Measurements from ENCODE around the gene FOXF2. TPM values are rescaled to one million over a fixed set of nuclear protein-coding genes. Genes with fewer than 3 reads are reported as not detected.

Gene FOXF2
- total RNA-seq, 1 donor from 2014 or later: not detected

DNA sequence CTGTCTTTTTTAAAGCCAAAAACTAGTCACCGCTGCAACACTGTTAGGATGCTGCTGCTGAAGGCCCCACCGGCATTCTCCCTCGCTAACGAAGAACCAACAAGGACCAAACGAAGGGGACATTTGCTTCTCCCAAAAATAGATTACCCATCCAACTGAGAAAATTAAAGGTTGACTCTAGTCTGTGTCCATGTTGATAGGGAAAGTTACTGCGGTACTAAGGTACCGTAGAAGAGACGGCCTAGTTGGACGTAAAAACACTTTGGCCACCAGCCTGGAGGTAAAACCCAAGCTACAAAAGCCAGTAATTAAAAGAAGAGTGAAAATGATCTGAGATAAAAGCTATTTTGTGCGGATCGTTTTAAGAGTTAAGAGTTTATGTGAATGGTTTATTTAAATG is 11.8 kb upstream of the FOXF2 start:
- intact Hi-C loops (cut with micrococcal nuclease): no loop called here
- no peak for DNase-seq

DNA sequence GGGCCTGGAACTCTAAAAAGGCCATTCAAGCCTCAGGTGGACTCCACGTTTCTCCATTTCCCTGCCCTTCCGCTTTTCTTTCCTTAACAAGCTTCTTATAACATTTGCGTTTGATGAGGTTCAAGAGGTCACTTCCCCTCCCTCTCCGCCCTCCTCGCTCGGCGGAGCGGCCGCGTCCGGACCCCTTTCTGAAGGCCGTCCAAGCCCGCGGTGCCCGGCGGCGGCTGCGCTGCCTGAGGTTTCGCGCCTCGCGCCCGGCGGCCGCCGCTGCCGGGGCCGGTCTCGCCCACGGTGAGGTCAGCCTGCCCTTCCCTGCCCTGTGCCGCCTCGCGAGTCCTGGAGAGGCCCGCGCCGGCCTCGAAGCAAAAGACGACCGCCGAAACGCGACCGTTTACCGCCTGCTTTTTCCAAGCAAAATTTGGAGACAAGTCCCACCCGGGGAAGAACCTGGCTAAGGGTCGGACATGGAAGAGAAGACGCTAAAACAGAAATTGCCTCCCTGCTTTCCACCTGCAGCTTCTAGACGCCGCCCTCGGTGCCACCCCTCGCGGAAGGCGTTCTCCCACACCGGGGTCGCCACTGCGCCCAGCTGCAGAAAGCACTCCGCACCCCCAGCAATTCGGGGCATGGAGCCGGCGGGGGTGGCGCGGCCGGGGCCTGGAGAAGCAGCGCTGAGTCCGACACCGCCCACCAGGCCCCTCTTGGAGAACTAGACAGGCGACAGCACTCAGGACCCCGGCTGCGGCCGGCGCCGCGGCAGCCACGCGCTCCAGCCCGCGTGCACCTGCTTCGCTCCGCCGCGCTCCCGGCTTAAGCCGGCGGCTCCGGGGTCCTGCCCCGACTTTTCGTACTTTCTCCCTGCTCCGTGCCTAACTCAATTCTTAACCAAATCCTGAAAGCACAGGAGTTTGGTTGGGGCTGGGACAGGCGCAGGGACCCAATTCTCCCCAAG is 11.0 kb upstream of the FOXF2 start:
- no peak for ATAC-seq
- DNase-seq: no peak
- intact Hi-C loops (cut with micrococcal nuclease): no loop called here

More for the DNA sequence above, 11.8 kb upstream of the FOXF2 start:
- ATAC-seq: no peak

DNA sequence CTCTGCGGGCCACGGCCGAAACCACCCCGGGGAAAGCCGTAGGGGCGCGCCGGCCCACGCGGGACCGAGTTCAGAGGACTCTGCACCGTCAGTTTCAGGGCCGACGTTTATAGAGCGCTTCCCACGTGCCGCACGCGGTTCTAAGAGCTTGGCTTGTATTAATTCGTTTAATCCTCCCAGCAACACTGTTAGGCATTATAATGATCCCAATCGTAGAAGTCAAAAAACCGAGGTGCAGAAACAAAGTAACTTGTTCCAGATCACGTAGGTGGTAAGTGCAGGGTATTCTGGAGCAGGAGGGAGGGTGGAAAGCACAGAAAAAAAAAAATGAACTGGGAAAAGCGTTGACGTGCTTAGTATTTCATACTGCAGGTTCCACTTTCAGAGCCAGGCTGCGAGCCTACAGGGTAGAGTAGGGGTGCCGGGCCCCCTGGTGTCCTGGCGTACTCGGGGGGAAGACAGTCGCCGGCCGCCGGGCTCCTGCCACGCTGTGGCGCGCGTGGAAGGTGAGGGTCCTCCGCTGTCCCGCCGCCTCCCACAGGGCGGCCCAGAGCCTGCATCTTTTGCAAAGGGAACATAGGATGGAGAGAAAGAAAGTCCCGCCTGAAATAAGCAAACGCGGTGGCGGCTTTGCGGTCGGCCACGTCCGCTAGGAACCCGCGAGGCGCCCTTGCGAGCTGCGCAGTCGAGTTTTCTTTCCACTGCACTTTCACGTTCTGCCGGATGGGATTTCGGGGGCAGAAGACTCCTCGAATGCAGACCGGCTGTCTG is 10.2 kb upstream of the FOXF2 start:
- intact Hi-C loops (cut with micrococcal nuclease): no loop called here
- DNase-seq (no peak), ATAC-seq (no peak)

DNA sequence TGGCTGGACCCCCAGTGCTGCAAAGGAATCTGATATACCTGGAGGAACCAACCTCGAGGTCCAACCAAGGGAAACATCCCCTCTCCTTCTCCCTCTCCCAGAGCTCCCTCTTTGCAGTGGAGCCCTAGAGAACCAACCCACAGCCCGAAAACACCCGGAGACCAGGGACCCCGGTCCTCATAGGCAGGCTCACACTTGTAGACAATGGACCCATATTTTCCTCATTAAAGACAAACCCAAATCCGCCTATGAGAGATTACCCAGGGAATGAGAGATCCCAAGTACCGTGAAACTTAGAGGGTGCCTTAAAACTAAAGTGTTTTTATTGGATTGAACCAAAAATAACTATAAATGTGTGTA is 9.6 kb upstream of the FOXF2 start:
- DNase-seq (no peak), ATAC-seq (no peak)
- intact Hi-C loops (cut with micrococcal nuclease): loop anchor here (5.0 kb wide), 1 partner anchor 582 kb away; no protein-coding TSS in a partner anchor

DNA sequence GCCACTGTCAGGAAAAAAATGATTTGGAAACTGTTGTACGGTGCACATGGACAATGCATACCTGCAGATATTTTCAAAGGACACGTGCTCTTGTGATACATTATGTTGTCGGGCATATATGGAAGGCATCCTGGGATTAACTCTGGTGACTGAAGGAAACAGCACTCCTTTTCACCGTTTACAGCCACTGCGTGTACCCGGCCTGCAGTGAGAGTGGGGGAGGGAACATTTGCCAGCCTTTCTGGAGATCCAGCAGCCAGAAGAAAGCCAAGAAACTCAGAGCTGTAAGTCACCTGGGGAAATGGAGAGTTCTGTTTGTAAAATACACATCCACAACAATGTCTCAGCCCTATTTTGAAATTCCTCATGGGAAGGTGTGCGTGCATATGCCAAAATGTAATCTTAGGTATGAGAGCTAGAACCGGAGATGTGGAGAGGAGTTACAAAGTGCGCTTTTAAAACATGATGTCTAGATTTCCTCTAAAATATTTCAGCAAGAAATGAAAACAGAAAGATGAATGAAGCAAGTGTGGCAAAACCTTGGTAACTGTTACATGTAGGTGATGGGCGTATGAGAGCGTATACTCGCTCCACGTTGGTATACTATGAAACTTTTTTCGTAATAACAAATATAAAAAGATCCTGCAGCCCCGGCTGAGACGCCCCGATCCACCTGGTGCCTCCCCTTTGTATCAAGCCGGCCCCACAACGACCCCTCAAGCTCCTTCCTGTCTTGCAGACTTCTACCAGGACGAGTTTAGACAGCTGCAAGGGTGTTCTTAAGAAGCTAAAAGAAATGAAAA is 8.6 kb upstream of the FOXF2 start:
- DNase-seq (no peak), ATAC-seq (no peak)
- intact Hi-C loops (cut with micrococcal nuclease): loop anchor here (5.0 kb wide), 1 partner anchor 584 kb away; no protein-coding TSS in a partner anchor

DNA sequence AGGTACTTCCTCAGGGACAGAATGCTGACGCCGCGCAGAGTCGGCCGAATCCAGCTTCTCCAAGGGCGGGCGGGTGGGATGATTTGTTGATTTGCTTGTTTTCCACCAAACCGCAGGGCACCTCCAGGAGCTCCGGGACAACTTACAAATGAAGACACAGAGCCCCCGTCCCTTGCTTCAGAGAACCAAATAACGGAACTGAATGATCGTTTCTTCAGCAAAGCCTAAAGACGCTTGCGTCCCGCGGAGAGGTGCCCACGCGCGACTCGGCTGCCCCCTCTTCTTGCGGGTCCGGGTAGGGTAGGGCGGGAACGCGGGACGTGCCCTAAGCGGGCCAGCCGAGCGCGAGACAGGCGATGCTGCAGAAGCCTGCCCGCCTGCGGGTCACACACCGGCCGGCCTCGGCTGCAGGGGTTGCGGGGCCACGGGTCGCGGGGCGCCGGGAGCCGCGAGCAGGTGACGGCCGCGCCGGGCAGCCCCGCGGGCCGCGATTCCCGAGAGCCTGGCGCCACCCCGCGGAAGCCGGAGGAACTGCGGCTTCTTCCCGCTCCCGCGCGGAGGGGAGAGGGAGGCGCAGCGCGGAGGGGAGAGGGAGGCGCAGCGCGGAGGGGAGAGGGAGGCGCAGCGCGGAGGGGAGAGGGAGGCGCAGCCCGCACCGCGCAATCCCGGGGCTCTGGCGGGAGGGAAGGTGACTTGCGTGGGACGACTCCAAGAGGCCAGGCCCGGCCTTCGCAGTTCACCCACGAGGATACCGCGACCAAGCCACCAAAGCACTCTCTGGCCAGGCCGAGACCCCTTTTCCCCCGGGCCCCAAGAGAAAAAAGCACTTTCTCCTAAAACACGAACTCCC is 7.7 kb upstream of the FOXF2 start:
- intact Hi-C loops (cut with micrococcal nuclease): loop anchor here (5.0 kb wide), 1 partner anchor 584 kb away; no protein-coding TSS in a partner anchor
- peak; percentile 91 for ATAC-seq
- peak; percentile 74 for DNase-seq

DNA sequence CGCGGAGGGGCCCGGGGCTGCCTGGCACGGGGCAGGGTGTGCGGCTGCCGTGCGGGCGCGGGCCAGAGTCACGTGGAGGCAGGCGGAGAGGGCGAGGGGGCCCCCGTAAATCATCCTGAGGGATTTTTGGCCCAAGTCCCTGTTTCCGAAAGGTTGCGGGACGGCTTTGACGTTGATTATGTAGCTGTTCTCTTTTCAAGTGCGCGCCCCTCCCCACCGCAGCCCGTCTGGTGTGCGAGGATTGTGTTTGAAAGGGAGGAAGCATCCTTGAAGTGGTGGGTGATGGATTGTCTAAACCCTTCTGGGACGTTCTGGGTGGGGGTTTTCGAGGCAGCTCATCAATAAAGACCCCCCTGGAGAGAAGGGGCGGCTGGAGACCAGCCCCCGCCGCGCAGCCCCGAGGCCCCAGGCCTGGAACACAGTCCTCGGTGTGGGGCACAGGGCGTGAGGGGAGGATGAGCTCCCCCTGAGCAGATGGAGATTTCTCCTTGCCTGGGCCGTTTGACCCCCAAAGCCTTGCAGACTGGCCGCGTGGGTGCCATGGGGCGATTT is 7.0 kb upstream of the FOXF2 start:
- no peak for ATAC-seq
- no peak for DNase-seq
- intact Hi-C loops (cut with micrococcal nuclease): loop anchor here (5.0 kb wide), 1 partner anchor 585 kb away; no protein-coding TSS in a partner anchor

DNA sequence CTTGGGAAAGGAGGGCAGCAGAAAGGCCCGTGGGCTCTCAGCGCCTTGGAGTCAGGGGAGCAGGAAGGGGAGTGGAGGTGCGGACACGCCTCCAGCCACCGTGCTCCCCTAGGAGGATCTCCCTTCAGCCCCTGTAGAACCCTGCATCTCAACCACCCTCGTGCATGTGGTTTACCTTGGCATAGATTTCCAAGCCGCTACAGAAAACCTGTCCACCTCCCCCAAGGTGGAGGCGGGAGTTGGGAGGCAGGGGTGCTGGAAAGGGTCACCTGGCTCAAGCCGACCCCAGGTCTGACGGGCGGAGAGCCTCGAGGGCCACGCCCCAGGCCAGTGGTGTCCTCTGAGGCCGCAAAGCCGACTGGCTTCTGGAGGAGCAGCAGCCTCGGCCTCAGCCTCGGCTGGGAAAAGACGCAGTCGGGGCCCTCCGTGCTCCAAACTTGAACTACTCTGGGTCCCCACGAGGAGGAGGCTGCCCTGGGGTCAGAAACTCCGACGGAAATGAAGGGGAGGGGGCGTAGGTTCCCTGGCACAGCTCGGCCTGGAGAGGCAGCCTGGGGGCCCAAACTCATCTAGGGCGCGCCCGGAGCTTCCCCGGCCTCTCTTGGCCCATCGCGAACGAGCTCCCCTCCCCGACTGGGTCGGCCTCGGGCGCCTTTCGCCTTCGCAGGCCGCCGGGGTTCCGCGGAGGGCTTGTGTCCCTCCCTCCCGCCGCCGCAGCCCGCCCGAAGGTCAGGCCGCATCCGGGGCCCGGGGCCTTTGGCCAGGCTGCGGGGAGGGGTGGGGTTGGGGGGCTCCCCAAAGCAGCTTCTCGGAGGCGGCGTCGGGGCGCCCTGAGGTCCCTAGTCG is 6.3 kb upstream of the FOXF2 start:
- DNase-seq (no peak), ATAC-seq (no peak)
- intact Hi-C loops (cut with micrococcal nuclease): loop anchor here (5.0 kb wide), 1 partner anchor 586 kb away; no protein-coding TSS in a partner anchor

DNA sequence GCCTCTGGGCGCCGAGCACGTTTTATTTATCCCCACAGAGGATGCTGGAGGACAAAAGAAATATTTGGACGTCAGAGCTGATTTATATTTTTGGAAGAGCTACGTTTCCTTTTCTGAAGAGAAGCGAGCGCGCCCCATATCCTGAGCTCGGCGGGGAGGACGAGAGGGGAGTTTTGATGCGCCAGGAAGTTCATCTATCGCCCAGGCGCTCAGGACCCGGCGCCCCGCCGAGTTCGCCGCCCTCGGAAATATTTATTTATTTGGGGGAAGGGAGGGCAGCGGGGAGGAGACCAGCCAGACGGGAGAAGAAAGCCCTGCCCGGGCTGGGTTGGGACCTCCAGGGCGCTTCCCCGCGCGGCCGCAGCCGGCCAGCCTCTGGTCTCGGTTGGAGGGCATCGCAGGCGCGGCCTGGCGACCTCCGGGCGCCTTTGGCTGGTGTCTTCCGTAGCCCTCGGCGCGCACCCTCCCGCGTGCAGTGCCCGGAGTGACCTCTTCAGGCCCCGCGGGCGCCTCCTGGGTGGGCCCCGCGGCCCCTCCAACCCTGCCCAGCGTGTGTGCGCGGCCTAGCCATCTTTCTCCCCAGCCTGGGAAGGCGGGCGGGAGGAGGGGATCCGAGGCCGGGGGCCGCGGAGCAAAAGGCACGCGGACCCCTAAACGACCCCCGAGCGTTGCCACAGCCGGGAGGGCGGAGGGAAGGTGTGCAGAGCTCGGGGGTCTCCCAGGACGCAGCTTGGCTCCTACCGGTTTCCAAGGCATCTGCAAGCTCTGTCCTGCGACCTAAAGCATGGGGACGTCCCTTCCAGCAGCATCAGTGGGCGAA is 5.4 kb upstream of the FOXF2 start:
- no peak for DNase-seq
- intact Hi-C loops (cut with micrococcal nuclease): loop anchor here (5.0 kb wide), 1 partner anchor 587 kb away; no protein-coding TSS in a partner anchor
- no peak for ATAC-seq

DNA sequence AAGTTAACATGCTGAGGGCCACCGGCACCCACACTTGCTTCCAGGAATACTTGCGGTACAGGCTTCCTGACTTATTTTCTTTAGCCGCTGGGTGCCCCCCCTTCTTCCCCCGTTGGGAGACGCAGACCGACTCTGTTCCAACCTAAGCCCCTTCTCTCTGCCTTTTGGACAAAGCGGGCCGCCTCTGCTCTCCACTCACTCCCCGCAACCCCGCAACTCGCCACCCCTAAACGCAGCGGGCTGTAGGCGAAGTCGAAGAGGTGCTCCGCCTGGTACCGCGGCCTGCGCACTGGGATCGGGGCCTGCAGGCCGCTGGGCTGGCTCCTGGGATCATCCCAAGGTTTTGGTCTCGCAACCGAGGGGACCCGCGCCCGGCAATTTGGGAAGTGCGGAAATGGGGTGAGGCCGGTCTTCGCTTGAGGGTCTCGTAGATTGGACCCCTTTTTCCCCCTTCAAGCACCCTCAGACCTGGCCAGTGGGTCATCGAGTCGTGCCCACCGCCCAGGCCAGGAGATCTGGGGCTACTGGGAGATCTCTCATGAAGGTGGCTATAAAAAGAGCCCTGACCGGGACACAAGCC is 4.7 kb upstream of the FOXF2 start:
- intact Hi-C loops (cut with micrococcal nuclease): loop anchor here (5.0 kb wide), 1 partner anchor 587 kb away; no protein-coding TSS in a partner anchor
- ATAC-seq (no peak), DNase-seq (no peak)

DNA sequence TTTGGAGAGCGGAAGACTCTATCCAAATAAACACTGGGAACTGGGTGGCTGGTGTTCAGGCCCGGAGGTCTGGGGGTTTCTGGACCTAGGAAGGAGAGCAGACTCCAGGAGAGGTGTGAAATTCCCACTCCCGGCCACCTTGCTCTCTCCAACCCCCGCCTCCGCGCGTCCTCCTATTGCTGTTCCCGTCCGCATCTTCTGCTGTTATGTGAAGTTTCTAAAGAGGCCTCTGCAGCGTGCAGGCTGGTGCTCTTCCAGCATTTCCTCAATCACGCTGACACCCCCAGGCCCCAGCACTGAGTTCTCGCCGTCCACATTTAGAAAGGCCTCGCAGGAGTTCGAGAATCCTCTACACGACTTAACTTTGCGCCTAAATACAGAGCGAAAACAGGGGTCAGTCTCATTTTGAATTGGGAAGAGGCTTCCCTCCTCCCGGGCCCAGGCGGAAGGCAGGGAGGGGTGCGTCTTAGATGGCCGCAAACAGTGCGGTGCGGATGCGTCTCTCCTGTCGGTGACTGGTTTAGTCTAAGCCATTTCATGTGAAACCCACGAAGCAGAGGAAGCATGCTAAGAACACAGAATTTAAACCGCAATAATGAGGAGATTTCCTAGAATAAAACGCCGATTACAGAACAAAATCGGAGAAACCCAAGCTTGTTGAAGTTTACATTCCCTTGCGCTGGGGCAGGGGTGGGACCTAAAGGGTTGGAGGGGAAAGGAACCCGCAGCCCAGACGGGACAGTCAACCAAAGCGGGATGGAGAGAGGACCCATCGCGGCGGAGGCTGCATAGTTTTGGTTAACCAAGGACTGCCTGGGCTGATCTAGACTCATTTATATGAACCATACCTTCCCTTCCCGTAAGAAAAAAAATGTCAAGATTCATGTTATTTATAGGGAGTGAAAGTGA is 4.0 kb upstream of the FOXF2 start:
- ATAC-seq (no peak), DNase-seq (no peak)
- intact Hi-C loops (cut with micrococcal nuclease): no loop called here

DNA sequence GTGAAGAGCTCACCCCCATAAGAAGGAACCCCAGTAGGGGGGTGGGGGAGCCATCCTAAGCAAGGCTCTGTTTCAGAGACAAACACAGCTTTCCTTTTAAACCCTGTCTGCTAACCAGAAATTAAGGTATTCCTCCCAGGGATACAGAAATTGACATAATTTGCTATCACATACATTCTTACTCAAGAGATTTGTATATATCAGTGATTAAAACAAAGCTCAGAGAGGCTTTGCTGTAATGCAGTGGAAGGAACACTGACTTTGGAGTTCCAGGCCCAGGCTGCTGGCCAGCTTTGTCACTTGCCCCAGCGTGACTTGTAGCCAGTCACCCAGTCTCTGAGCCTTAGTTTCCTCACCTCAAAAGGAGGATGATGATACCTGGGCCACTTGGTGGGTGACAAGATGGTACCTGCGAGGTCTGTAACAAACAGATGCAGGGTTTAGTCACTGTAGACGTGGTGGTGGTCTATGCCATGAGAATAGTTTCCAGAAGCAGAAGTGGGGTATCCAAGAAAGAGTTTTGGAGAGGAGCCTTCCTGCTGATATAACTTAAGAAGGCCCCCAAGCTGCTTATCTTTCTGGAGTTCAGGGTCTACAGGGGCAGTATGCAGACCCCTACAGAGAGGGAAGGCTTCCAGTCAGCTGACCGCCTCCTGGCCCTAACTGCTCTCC is 3.2 kb upstream of the FOXF2 start:
- intact Hi-C loops (cut with micrococcal nuclease): no loop called here
- no peak for ATAC-seq
- no peak for DNase-seq

DNA sequence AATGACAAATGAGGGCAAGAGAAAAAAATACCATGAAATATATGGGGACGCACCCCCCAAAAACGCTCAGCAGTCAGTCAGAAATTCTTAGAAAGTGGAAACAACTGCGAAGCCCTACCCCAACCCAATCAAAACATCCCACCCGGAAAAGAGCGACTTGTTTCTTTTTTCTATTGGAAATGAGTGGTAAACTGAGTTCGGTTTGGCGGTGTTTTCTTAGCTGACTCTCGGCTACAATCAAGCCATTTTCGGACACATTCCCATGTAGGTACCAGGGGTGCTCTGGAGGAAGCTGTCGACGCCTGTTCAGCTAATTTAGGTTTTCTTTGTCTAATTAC is 1.9 kb upstream of the FOXF2 start:
- ATAC-seq: no peak
- DNase-seq: no peak
- intact Hi-C loops (cut with micrococcal nuclease): no loop called here

DNA sequence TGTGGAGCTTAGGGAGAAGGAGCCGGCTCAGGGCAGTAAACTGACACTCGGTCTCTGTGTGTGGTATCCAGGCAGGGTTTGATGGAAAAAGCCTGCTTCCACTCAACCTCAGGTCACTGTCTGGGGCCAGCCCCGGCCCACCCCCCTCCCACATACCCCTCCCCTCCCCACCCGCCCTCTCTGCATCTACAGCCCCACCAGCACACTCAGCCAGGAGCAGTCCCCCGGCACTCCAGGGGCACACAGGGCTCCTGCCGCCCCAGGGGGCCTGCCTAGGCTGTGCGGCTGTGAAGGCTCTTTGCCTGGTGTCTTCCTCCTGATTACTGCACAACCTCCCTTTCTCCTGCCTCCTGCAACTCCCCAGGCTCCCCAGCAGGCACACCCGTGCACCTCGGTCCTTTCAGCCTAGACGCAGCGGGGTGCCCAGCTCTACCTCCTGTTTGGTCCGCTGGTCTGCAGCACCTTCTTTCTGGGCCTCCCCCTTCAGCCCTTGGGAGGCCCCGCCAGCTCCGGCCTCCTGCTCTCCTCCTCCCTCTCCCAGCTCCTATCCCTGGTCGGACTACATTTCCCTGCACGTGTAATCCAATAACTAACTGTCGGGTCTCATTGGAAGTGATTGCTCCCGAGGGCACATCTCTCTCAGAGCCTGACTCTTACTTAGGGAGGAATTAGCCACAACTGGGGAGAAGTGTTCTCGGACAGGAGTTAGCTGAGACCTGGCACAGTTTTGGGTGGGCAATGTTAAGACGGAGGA is 1.3 kb upstream of the FOXF2 start:
- intact Hi-C loops (cut with micrococcal nuclease): no loop called here
- ATAC-seq: no peak

More for the DNA sequence above, 1.3 kb upstream of the FOXF2 start:
- no peak for DNase-seq
